HFF-Myc (cell line): Measurements from ENCODE around the gene ZNF431.

Source experiments
- DNase-seq: peaks from one replicate; pipeline ENCODE4 v3.0.0-alpha.2; 2011; ENCODE audit warnings: low read depth; ENCODE audit errors: extremely low read depth
- H3K4me3 ChIP-seq: replicated peaks from 2 replicates; pipeline ENCODE4 v1.5.1; 2011; ENCODE audit warnings: low read depth, mild to moderate bottlenecking, control low read depth, low read length
- CTCF ChIP-seq: IDR thresholded peaks from 2 replicates; pipeline ENCODE4 v1.5.1; 2012; ENCODE audit warnings: mild to moderate bottlenecking, low read depth, low read length, control low read depth; ENCODE audit errors: missing control alignments

The ZNF431 gene

GRCh38 chr19:21110183-21110582, 31.7 kb upstream of the ZNF431 start:
- DNase-seq: no peak
- H3K4me3 ChIP-seq: no peak overlapping the region
- TF ChIP-seq CTCF: no peak

- no peak for TF ChIP-seq CTCF
- no peak for DNase-seq
These were observed 26.4 kb upstream of the ZNF431 start for GRCh38 chr19:21115430-21115829.

GRCh38 chr19:21117041-21117907, 24.6 kb upstream of the ZNF431 start:
- H3K4me3 ChIP-seq: no peak overlapping the region
- no peak for TF ChIP-seq CTCF
- DNase-seq: no peak

More at GRCh38 chr19:21115430-21115829, 26.4 kb upstream of the ZNF431 start:
- no peak overlapping the region for H3K4me3 ChIP-seq

- no peak overlapping the region for H3K4me3 ChIP-seq
These were observed 15.8 kb upstream of the ZNF431 start for GRCh38 chr19:21126078-21126477.

GRCh38 chr19:21127001-21127400, 14.8 kb upstream of the ZNF431 start:
- no peak for TF ChIP-seq CTCF
- no peak overlapping the region for H3K4me3 ChIP-seq
- DNase-seq: no peak

More at GRCh38 chr19:21126078-21126477, 15.8 kb upstream of the ZNF431 start:
- DNase-seq: no peak
- TF ChIP-seq CTCF: no peak

GRCh38 chr19:21127898-21128297, 13.9 kb upstream of the ZNF431 start:
- no peak overlapping the region for H3K4me3 ChIP-seq
- TF ChIP-seq CTCF: no peak
- DNase-seq: no peak
